HepG2 (cell line): ENCODE results near the gene EMID1. TPM values are rescaled to one million over a fixed set of nuclear protein-coding genes. Genes with fewer than 3 reads are reported as not detected.

Source experiments
- ATAC-seq: fragments of 200-7000 bp; cut with Tn5 transposase; 3 replicates; pipeline ENCODE4 v1.9.1; 2020; ENCODE audit warnings: mild to moderate bottlenecking, moderate library complexity
- BruUV-seq: library from RNA; stranded (reverse); fragments of 400-500 nt; replicated peaks from 2 replicates; lab custom pipeline; 2021; lab: Mats Ljungman, UMichigan
- CTCF ChIA-PET: fragments of 300-600 bp; formaldehyde crosslinking; extraction: SDS; loops from one replicate; lab custom pipeline; 2021; ENCODE audit warnings: low total read pairs, inconsistent platforms, low intra/inter-chr PET ratio; lab: Yijun Ruan, JAX
- POLR2A ChIA-PET: fragments of 350-600 bp; sonication (Branson Sonifier 250); formaldehyde crosslinking; loops from one replicate; lab custom pipeline; 2020; ENCODE audit warnings: antibody characterized with exemption, inconsistent platforms; lab: Yijun Ruan, JAX
- DNase-seq: peaks from one replicate; pipeline ENCODE4 v3.0.0-alpha.2; 2015; ENCODE audit warnings: low spot score
- FAIRE-seq: peaks from 3 replicates; lab custom pipeline; 2011; peaks lifted over from hg19 to GRCh38; lab: Jason Lieb, UNC
- H2AFZ ChIP-seq: one replicate; pipeline ENCODE4 v1.6.1; 2011; ENCODE audit warnings: low read length, inconsistent platforms
- H3K27ac ChIP-seq: fragments of 300-600 bp; 3 replicates; pipeline ENCODE4 v1.8.0; 2011; ENCODE audit warnings: mixed run types, mild to moderate bottlenecking, mixed read lengths, low read length, inconsistent platforms; ENCODE audit not compliant: insufficient read depth; ENCODE audit errors: extremely low read length
- H3K27me3 ChIP-seq, 2 experiments: fragments of 200-600 bp in 1 of 2; 2 replicates in 1 of 2; 3 replicates in 1 of 2; pipeline versions ENCODE4 v1.6.0 to v1.8.0; 2011; ENCODE audit warnings: low read length in 2 of 2, mild to moderate bottlenecking in 2 of 2, moderate library complexity in 2 of 2, inconsistent platforms in 1 of 2; ENCODE audit not compliant: insufficient read depth in 2 of 2, control insufficient read depth in 1 of 2
- H3K36me3 ChIP-seq, 2 experiments: fragments of 200-600 bp in 1 of 2; replicated peaks in 1 of 2; 2 replicates in 1 of 2; 3 replicates in 1 of 2; pipeline versions ENCODE4 v1.5.1 to v1.8.0; 2011; ENCODE audit warnings: low read length in 2 of 2, inconsistent platforms in 1 of 2; ENCODE audit not compliant: insufficient read depth in 2 of 2, control insufficient read depth in 1 of 2
- H3K4me1 ChIP-seq: 2 replicates; pipeline ENCODE4 v1.5.1; 2012; ENCODE audit warnings: low read length, inconsistent platforms; ENCODE audit not compliant: insufficient read depth
- H3K4me2 ChIP-seq: 2 replicates; pipeline ENCODE4 v1.6.0; 2011; ENCODE audit warnings: low read depth, low read length, inconsistent platforms
- H3K4me3 ChIP-seq, 3 experiments: fragments of 200-600 bp in 1 of 3; sonication (generic), shearing (Covaris generic) in 1 of 3; replicated peaks in 1 of 3; 2 replicates each; pipeline ENCODE4 v1.5.1; 2011 to 2016; ENCODE audit warnings: low read length in 3 of 3, inconsistent platforms in 2 of 3, low read depth in 2 of 3, mild to moderate bottlenecking in 2 of 3, control low read depth in 1 of 3, mixed read lengths in 1 of 3; ENCODE audit not compliant: insufficient read depth in 1 of 3
- H3K79me2 ChIP-seq: one replicate; pipeline ENCODE4 v1.6.1; 2011; ENCODE audit warnings: low read length, inconsistent platforms; ENCODE audit not compliant: insufficient read depth
- H3K9ac ChIP-seq: 2 replicates; pipeline ENCODE4 v1.6.0; 2011; ENCODE audit warnings: mild to moderate bottlenecking, low read depth, low read length, inconsistent platforms; ENCODE audit not compliant: insufficient read depth
- H3K9me3 ChIP-seq: 2 replicates; pipeline ENCODE4 v1.5.1; 2012; ENCODE audit warnings: mild to moderate bottlenecking, low read length
- H4K20me1 ChIP-seq: 2 replicates; pipeline ENCODE4 v1.6.0; 2011; ENCODE audit warnings: inconsistent platforms, mild to moderate bottlenecking, low read length, moderate library complexity; ENCODE audit not compliant: insufficient read depth
- ZNF768 ChIP-seq: sonication (generic); formaldehyde crosslinking; IDR thresholded peaks from 2 replicates; pipeline ENCODE4 v1.4.0; 2020; ENCODE audit warnings: missing genetic modification reagents
- WGBS: methylation state at CpG from one replicate; pipeline ENCODE4 v1.1.6; 2017; ENCODE audit warnings: low lambda C conversion rate; 5-methylcytosine and 5-hydroxymethylcytosine counted together
- in situ Hi-C: cut with HindIII; loops from 2 replicates; pipeline ENCODE4 v1.10.0; 2017; ENCODE audit warnings: low pct_unique_long_range_greater_than_20kb; ENCODE audit not compliant: extremely low pct_ligation_motif_present
- intact Hi-C: fragments of 100-400 bp; cut with micrococcal nuclease; formaldehyde crosslinking; loops from one replicate; pipeline ENCODE4 v1.10.0; 2022; ENCODE audit not compliant: unreplicated experiment
- polyA plus RNA-seq, 8 experiments: library from polyadenylated mRNA; depleted of rRNA in 3 of 8; stranded (reverse) in 7 of 8; unstranded in 1 of 8; fragments of >200 nt; fragmentation: Illumina TruSeq in 4 of 8; extraction: Trizol in 4 of 8; gene quantifications; 2 replicates each; pipeline versions ENCODE4 v1.2.1 to v1.2.3, GENCODE V29; 2011 to 2016; ENCODE audit warnings: low read depth in 4 of 8, missing spikeins in 1 of 8, mixed read lengths in 1 of 8; ENCODE audit not compliant: insufficient read depth in 1 of 8
- total RNA-seq, 5 experiments: library from RNA; depleted of rRNA; stranded (reverse); fragments of >200 nt; fragmentation: Illumina TruSeq; extraction: Trizol; gene quantifications; 2 replicates each; pipeline ENCODE4 v1.2.3, GENCODE V29; 2016; ENCODE audit warnings: low read depth in 1 of 5
- TF ChIP-seq, protein P1 (sequence below): sonication (generic); formaldehyde crosslinking; IDR thresholded peaks from 2 replicates; pipeline ENCODE4 v1.5.1; 2020; ENCODE audit warnings: mild to moderate bottlenecking, missing genetic modification reagents, borderline replicate concordance

The EMID1 gene
- total and polyA plus RNA-seq, 2 of the 13 experiments (the other 11 are each of a cell fraction or from before 2014, with no cell fraction given) = 0.45 to 0.82 TPM

DNA sequence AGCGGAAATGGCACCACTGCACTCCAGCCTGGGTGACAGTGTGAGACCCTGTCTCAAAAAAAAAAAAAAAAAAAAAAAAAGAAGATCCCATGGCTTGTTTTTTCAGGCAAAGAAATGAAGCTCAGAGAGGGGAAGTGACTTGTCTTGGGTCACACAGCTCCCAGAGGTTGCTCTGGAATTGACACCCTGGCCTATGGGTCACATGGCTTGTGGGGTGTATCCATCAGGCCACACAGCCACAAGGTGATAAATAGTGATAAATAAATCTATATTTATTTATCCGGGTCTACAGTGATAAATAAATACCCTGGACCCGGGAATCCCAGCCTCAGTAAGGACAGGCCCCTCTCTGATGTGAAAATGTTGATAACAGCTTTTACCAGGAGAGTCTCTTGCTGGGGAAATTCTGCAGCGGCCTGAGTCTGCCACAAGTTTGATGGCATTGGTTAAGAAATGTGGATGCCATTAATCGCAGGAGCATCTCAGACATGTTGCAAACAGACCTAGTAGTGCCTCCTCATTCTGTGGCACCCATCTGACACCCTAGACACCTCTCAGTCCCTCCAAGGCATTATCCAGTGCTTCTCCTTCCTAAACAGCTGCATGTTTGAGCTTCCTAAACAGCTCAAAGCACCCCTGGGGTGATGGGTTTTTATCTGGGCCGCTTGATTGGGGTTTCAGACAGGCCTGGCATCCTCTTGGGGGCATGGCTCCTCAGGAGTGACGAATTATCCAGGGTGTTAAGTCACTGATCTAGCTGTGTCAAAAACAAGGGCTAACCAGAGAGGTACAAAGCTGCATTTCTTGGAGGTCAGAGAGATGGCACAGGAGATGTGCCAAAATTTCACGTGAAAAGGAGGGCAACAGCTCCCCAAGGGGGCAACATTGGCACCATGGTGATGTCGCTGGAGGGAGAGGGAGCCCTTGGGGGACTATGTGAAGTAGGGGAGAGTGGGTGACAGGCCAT lies 1.9 kb upstream of the EMID1 start:
- H3K4me1 ChIP-seq = peaks cover 46% of the 10 kb centered on the region
- peaks cover 7 to 42% of the 10 kb centered on the region in 2 experiments for H3K27me3 ChIP-seq
- BruUV-seq = no TSS peak
- 18% methylated on average over 7 of the region's 9 CpGs for WGBS
- intact Hi-C loops = no loop called here
- H3K79me2 ChIP-seq = no peaks in the 10 kb centered on the region
- H3K36me3 ChIP-seq = no peaks in the 10 kb centered on the region
- H3K27ac ChIP-seq = no peak overlapping the region
- TF ChIP-seq, protein P1, sequence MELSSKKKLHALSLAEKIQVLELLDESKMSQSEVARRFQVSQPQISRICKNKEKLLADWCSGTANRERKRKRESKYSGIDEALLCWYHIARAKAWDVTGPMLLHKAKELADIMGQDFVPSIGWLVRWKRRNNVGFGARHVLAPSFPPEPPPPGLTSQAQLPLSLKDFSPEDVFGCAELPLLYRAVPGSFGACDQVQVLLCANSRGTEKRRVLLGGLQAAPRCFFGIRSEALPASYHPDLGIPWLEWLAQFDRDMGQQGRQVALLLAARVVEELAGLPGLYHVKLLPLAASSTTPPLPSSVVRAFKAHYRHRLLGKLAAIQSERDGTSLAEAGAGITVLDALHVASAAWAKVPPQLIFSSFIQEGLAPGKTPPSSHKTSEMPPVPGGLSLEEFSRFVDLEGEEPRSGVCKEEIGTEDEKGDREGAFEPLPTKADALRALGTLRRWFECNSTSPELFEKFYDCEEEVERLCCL (CRISPR knock-in tag) = no peak
- peak; percentile 60; the same call in 1 of the 2 replicates for TF ChIP-seq ZNF768 (CRISPR knock-in tag)
- TF ChIP-seq, all 625 proteins: peak for 1
- DNase-seq = no peak
- in situ Hi-C loops = loop anchor here (5.0 kb wide), 1 partner anchor 44 kb away; no protein-coding TSS in a partner anchor
- POLR2A ChIA-PET = interaction anchor here (0.7 kb wide), 1 partner anchor 468 kb away, joined by 3 read pairs; no protein-coding TSS in a partner anchor
- CTCF ChIA-PET = interaction anchor here (1.0 to 1.7 kb wide), 2 partner anchors 29 to 42 kb away, joined by 3 to 18 read pairs; no protein-coding TSS in a partner anchor
- Histone ChIP-seq H3K9me3 (no peaks in the 10 kb centered on the region), H3K4me2 (no peak overlapping the region), H2AFZ (no peak overlapping the region), H4K20me1 (no peaks in the 10 kb centered on the region), H3K4me3 (no peak overlapping the region), H3K9ac (no peak overlapping the region)
- ATAC-seq = no peak
- FAIRE-seq = no peak
